Mesenchymal stem cell (in vitro differentiated cells and primary cell): ENCODE results near the gene PRAC1. TPM values are rescaled to one million over a fixed set of nuclear protein-coding genes. Genes with fewer than 3 reads are reported as not detected.

Source experiments
- DNase-seq: peaks from one replicate; pipeline ENCODE4 v3.0.0-alpha.2; 2013
- H2AFZ ChIP-seq: one replicate; pipeline ENCODE4 v1.6.1; 2013; ENCODE audit warnings: low read depth, mild to moderate bottlenecking, control low read depth, inconsistent platforms, low read length, moderate library complexity
- H2AK5ac ChIP-seq: 2 replicates; pipeline ENCODE4 v1.6.1; 2013; ENCODE audit warnings: low read length, moderate library complexity, mild to moderate bottlenecking, inconsistent platforms; ENCODE audit not compliant: severe bottlenecking
- H2BK120ac ChIP-seq: one replicate; pipeline ENCODE4 v1.6.1; 2013; ENCODE audit warnings: low read depth, mild to moderate bottlenecking, inconsistent platforms, low read length, moderate library complexity
- H2BK12ac ChIP-seq, 2 experiments: one replicate each; pipeline ENCODE4 v1.6.1; 2013; ENCODE audit warnings: inconsistent platforms in 2 of 2, low read length in 2 of 2, mild to moderate bottlenecking in 2 of 2, moderate library complexity in 2 of 2, control low read depth in 1 of 2
- H2BK15ac ChIP-seq: one replicate; pipeline ENCODE4 v1.6.1; 2013; ENCODE audit warnings: mild to moderate bottlenecking, low read depth, inconsistent platforms; ENCODE audit not compliant: poor library complexity, severe bottlenecking
- H2BK5ac ChIP-seq: 2 replicates; pipeline ENCODE4 v1.6.1; 2013; ENCODE audit warnings: low read depth, mild to moderate bottlenecking, low read length, control low read depth, inconsistent platforms; ENCODE audit not compliant: poor library complexity, severe bottlenecking
- H3K14ac ChIP-seq, 2 experiments: one replicate each; pipeline ENCODE4 v1.6.1; 2013; ENCODE audit warnings: inconsistent platforms in 2 of 2, low read length in 2 of 2, control low read depth in 1 of 2, mild to moderate bottlenecking in 1 of 2, moderate library complexity in 1 of 2
- H3K18ac ChIP-seq, 2 experiments: one replicate each; pipeline ENCODE4 v1.6.1; 2013; ENCODE audit warnings: inconsistent platforms in 2 of 2, low read length in 2 of 2, control low read depth in 1 of 2, low read depth in 1 of 2, mild to moderate bottlenecking in 1 of 2
- H3K23ac ChIP-seq, 2 experiments: one replicate each; pipeline ENCODE4 v1.6.1; 2013; ENCODE audit warnings: inconsistent platforms in 2 of 2, low read length in 2 of 2, mild to moderate bottlenecking in 2 of 2, moderate library complexity in 2 of 2, control low read depth in 1 of 2
- H3K27ac ChIP-seq: 2 replicates; pipeline ENCODE4 v1.5.1; 2013; ENCODE audit warnings: mild to moderate bottlenecking, moderate library complexity, low read length, control low read depth, inconsistent platforms; ENCODE audit not compliant: poor library complexity, severe bottlenecking
- H3K27me3 ChIP-seq, 2 experiments: 2 replicates each; pipeline versions ENCODE4 v1.6.1 to v1.7.0; 2013; ENCODE audit warnings: low read length in 2 of 2, mild to moderate bottlenecking in 2 of 2, moderate library complexity in 2 of 2, control low read depth in 1 of 2, inconsistent platforms in 1 of 2; ENCODE audit not compliant: control insufficient read depth in 1 of 2, insufficient read depth in 1 of 2
- H3K36me3 ChIP-seq, 2 experiments: 2 replicates each; pipeline versions ENCODE4 v1.6.1 to v1.7.0; 2013; ENCODE audit warnings: low read length in 2 of 2, control low read depth in 1 of 2, inconsistent platforms in 1 of 2, low read depth in 1 of 2, mild to moderate bottlenecking in 1 of 2; ENCODE audit not compliant: insufficient read depth in 2 of 2, control insufficient read depth in 1 of 2
- H3K4ac ChIP-seq, 2 experiments: one replicate each; pipeline ENCODE4 v1.6.1; 2013; ENCODE audit warnings: inconsistent platforms in 2 of 2, low read length in 2 of 2, mild to moderate bottlenecking in 2 of 2, moderate library complexity in 2 of 2, control low read depth in 1 of 2, low read depth in 1 of 2
- H3K4me1 ChIP-seq: 2 replicates; pipeline ENCODE4 v1.6.1; 2013; ENCODE audit warnings: low read depth, low read length, control low read depth; ENCODE audit not compliant: control insufficient read depth, insufficient read depth
- H3K4me2 ChIP-seq: 2 replicates; pipeline ENCODE4 v1.6.1; 2013; ENCODE audit warnings: low read length, mild to moderate bottlenecking, inconsistent platforms; ENCODE audit not compliant: poor library complexity, severe bottlenecking
- H3K4me3 ChIP-seq, 2 experiments: 2 replicates each; pipeline versions ENCODE4 v1.5.1 to v1.7.0; 2013; ENCODE audit warnings: low read length in 2 of 2, mild to moderate bottlenecking in 2 of 2, control low read depth in 1 of 2, low read depth in 1 of 2; ENCODE audit not compliant: insufficient read depth in 1 of 2
- H3K79me1 ChIP-seq: replicated peaks from 2 replicates; pipeline ENCODE4 v1.6.1; 2013; ENCODE audit warnings: mild to moderate bottlenecking, control low read depth, low read length, inconsistent platforms; ENCODE audit not compliant: poor library complexity, severe bottlenecking
- H3K9ac ChIP-seq: 2 replicates; pipeline ENCODE4 v1.7.0; 2013; ENCODE audit warnings: mild to moderate bottlenecking, low read length, moderate library complexity
- H3K9me3 ChIP-seq: 2 replicates; pipeline ENCODE4 v1.7.0; 2013; ENCODE audit warnings: mild to moderate bottlenecking, low read length; ENCODE audit not compliant: control insufficient read depth
- H4K8ac ChIP-seq: one replicate; pipeline ENCODE4 v1.6.1; 2013; ENCODE audit warnings: inconsistent platforms, mild to moderate bottlenecking, low read length, moderate library complexity
- H4K91ac ChIP-seq: one replicate; pipeline ENCODE4 v1.6.1; 2013; ENCODE audit warnings: mild to moderate bottlenecking, low read length, inconsistent platforms
- WGBS: methylation state at CpG from one replicate; pipeline ENCODE4 v1.1.7; 2013; ENCODE audit warnings: mixed read lengths; 5-methylcytosine and 5-hydroxymethylcytosine counted together
- polyA plus RNA-seq, 2 experiments: library from polyadenylated mRNA; stranded (reverse); fragments of 200-250 nt; gene quantifications; one replicate each; pipeline ENCODE4 v1.2.3, GENCODE V29; 2013

The PRAC1 gene
- polyA plus RNA-seq (2013, experiment 1 of 2), result not detected
- not detected for polyA plus RNA-seq (2013, experiment 2 of 2)

GRCh38 chr17:48722201-48722907 lies at the start of gene PRAC1:
Gene PRAC1, minus strand, starts transcription at chr17:48722518. Its CDS starts 126 bp downstream, at chr17:48722392.
- Histone ChIP-seq H2BK12ac (no peak within 1 kb of the TSS), H3K9me3 (peaks cover 6% of the 10 kb centered on the region), H4K8ac (peak within 1 kb of the TSS; percentile 75), H3K18ac (peak within 1 kb of the TSS in 1 of 2 experiments; percentile 37), H2BK120ac (no peak within 1 kb of the TSS), H3K79me1 (no peaks in the 10 kb centered on the region), H2BK5ac (no peak within 1 kb of the TSS), H3K4me2 (peak within 1 kb of the TSS; percentile 63), H3K36me3 (peaks cover 0 to 3% of the 10 kb centered on the region in 2 experiments), H2AK5ac (no peak within 1 kb of the TSS), H3K14ac (no peak within 1 kb of the TSS), H3K27ac (no peak within 1 kb of the TSS), H3K4ac (no peak within 1 kb of the TSS), H3K4me3 (peak within 1 kb of the TSS in 1 of 2 experiments; percentile 23), H3K9ac (no peak within 1 kb of the TSS), H2AFZ (no peak within 1 kb of the TSS), H3K27me3 (peaks cover 98 to 99% of the 10 kb centered on the region in 2 experiments), H2BK15ac (no peak within 1 kb of the TSS), H4K91ac (no peak within 1 kb of the TSS), H3K23ac (no peak within 1 kb of the TSS), H3K4me1 (peaks cover 27% of the 10 kb centered on the region)
- no peak for DNase-seq
- WGBS, result 46% methylated on average over 20 of the region's 21 CpGs

DNA sequence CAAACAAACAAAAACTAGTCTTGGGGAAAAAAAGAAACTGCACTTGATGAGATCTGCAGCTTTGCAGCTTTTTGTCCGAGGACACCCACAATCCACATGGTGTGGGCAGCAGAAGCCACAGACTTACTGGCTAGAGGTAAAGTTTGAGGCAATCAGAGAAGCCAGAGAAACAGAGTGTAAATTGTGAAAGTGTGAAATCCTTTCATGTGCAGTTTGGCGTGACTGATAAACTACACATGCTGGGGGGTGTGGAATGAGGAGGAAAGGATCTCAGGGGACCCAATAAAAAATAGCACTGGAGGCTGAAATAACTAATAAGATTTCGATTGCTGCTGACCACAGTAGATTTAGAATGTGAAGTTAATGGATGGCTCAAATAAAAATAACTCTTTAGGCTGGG lies 48.6 kb upstream of the PRAC1 start:
- no peaks in the 10 kb centered on the region for H3K36me3 ChIP-seq
- no peaks in the 10 kb centered on the region for H3K4me1 ChIP-seq
- no peak overlapping the region for H2AFZ ChIP-seq
- H3K14ac ChIP-seq, result no peak overlapping the region
- 67% methylated on average over 3 of the region's 3 CpGs for WGBS
- no peak overlapping the region for H3K4ac ChIP-seq
- H3K9me3 ChIP-seq, result no peaks in the 10 kb centered on the region
- no peak overlapping the region for H2AK5ac ChIP-seq
- H2BK15ac ChIP-seq, result no peak overlapping the region
- H3K79me1 ChIP-seq, result no peaks in the 10 kb centered on the region
- no peak overlapping the region for H2BK120ac ChIP-seq
- no peak overlapping the region for H3K23ac ChIP-seq
- no peak overlapping the region for H3K4me3 ChIP-seq
- no peak overlapping the region for H2BK12ac ChIP-seq
- no peak overlapping the region for H3K4me2 ChIP-seq
- H4K8ac ChIP-seq, result no peak overlapping the region
- no peak overlapping the region for H3K27ac ChIP-seq
- H3K27me3 ChIP-seq, result peaks cover 32 to 46% of the 10 kb centered on the region in 2 experiments
- H3K9ac ChIP-seq, result no peak overlapping the region
- no peak overlapping the region for H2BK5ac ChIP-seq
- H3K18ac ChIP-seq, result no peak overlapping the region
- no peak overlapping the region for H4K91ac ChIP-seq
- DNase-seq, result no peak

GRCh38 chr17:48769009-48769675 lies 46.8 kb upstream of the PRAC1 start:
- Histone ChIP-seq H2AFZ (no peak overlapping the region), H4K91ac (no peak overlapping the region), H4K8ac (no peak overlapping the region), H3K23ac (peak overlapping the region in 1 of 2 experiments; percentile 9), H3K14ac (no peak overlapping the region), H2BK120ac (no peak overlapping the region), H2BK12ac (no peak overlapping the region), H3K9me3 (no peaks in the 10 kb centered on the region), H3K4ac (no peak overlapping the region), H3K18ac (no peak overlapping the region), H3K9ac (no peak overlapping the region), H3K4me1 (no peaks in the 10 kb centered on the region), H2BK5ac (no peak overlapping the region), H3K27ac (no peak overlapping the region), H3K79me1 (no peaks in the 10 kb centered on the region), H2AK5ac (no peak overlapping the region), H3K4me3 (no peak overlapping the region), H3K27me3 (peaks cover 47 to 63% of the 10 kb centered on the region in 2 experiments), H3K4me2 (no peak overlapping the region), H2BK15ac (no peak overlapping the region), H3K36me3 (no peaks in the 10 kb centered on the region)
- WGBS, result 78% methylated on average over 5 of the region's 5 CpGs
- no peak for DNase-seq

- H3K4me3 ChIP-seq, result no peak overlapping the region
- H3K4me2 ChIP-seq, result no peak overlapping the region
- no peak overlapping the region for H2BK12ac ChIP-seq
- H3K79me1 ChIP-seq, result no peaks in the 10 kb centered on the region
- no peak overlapping the region for H2AFZ ChIP-seq
- H3K36me3 ChIP-seq, result no peaks in the 10 kb centered on the region
- WGBS, result 80% methylated on average over 4 of the region's 4 CpGs
- no peak overlapping the region for H3K23ac ChIP-seq
- no peak overlapping the region for H3K18ac ChIP-seq
- no peak overlapping the region for H2BK5ac ChIP-seq
- H3K14ac ChIP-seq, result no peak overlapping the region
- no peak overlapping the region for H3K9ac ChIP-seq
- H2BK120ac ChIP-seq, result no peak overlapping the region
- no peaks in the 10 kb centered on the region for H3K9me3 ChIP-seq
- no peaks in the 10 kb centered on the region for H3K4me1 ChIP-seq
- peaks cover 63 to 73% of the 10 kb centered on the region in 2 experiments for H3K27me3 ChIP-seq
- H4K8ac ChIP-seq, result no peak overlapping the region
- no peak overlapping the region for H2AK5ac ChIP-seq
- DNase-seq, result no peak
- H2BK15ac ChIP-seq, result no peak overlapping the region
- no peak overlapping the region for H3K4ac ChIP-seq
- H4K91ac ChIP-seq, result no peak overlapping the region
- no peak overlapping the region for H3K27ac ChIP-seq
Observed at GRCh38 chr17:48767263-48767774, 45.0 kb upstream of the PRAC1 start.
